ENCODE results near the gene PRRC1.

GRCh38 chr5:127561254-127561653 is 43.8 kb downstream of the PRRC1 start:
- TF ChIP-seq, protein P1, sequence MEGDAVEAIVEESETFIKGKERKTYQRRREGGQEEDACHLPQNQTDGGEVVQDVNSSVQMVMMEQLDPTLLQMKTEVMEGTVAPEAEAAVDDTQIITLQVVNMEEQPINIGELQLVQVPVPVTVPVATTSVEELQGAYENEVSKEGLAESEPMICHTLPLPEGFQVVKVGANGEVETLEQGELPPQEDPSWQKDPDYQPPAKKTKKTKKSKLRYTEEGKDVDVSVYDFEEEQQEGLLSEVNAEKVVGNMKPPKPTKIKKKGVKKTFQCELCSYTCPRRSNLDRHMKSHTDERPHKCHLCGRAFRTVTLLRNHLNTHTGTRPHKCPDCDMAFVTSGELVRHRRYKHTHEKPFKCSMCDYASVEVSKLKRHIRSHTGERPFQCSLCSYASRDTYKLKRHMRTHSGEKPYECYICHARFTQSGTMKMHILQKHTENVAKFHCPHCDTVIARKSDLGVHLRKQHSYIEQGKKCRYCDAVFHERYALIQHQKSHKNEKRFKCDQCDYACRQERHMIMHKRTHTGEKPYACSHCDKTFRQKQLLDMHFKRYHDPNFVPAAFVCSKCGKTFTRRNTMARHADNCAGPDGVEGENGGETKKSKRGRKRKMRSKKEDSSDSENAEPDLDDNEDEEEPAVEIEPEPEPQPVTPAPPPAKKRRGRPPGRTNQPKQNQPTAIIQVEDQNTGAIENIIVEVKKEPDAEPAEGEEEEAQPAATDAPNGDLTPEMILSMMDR (IDR thresholded peaks at IDR 0.05): no peak
- no peak for TF ChIP-seq POLR2A (IDR thresholded peaks at IDR 0.05)

Measured in heart left ventricle (tissue), 13 donors.